ENCODE results near the gene CEND1. TPM values are rescaled to one million over a fixed set of nuclear protein-coding genes. Genes with fewer than 3 reads are reported as not detected.

CEND1 gene
- total RNA-seq: 0.60 TPM in 1 of 2 replicates, not detected in the other

- DNase-seq (ENCODE audit: low read depth): no peak
These were observed at the start of gene CEND1 for GRCh38 chr11:789943-790342. Gene CEND1, minus strand, starts transcription at chr11:790090. Its CDS starts 1,514 bp downstream, at chr11:788576.

- DNase-seq (ENCODE audit: low read depth): no peak
These were observed 49.4 kb upstream of the CEND1 start for GRCh38 chr11:839280-839623.

- no peak for DNase-seq (ENCODE audit: low read depth)
These were observed 48.8 kb upstream of the CEND1 start for GRCh38 chr11:838441-839279.

GRCh38 chr11:837990-838307 lies 48.1 kb upstream of the CEND1 start:
- no peak for DNase-seq (ENCODE audit: low read depth)

GRCh38 chr11:837189-837989 lies 47.5 kb upstream of the CEND1 start:
- DNase-seq (ENCODE audit: low read depth): no peak

- no peak for DNase-seq (ENCODE audit: low read depth)
These were observed 46.8 kb upstream of the CEND1 start for GRCh38 chr11:836700-837099.

- DNase-seq (ENCODE audit: low read depth): no peak
These were observed 46.4 kb upstream of the CEND1 start for GRCh38 chr11:836274-836673.

- peak; percentile 90 for DNase-seq (ENCODE audit: low read depth)
These were observed 44.8 kb upstream of the CEND1 start for GRCh38 chr11:834371-835316.

GRCh38 chr11:833849-834311 lies 44.0 kb upstream of the CEND1 start:
- DNase-seq (ENCODE audit: low read depth): no peak

- no peak for DNase-seq (ENCODE audit: low read depth)
These were observed 43.4 kb upstream of the CEND1 start for GRCh38 chr11:833114-833791.

GRCh38 chr11:832529-833113 lies 42.7 kb upstream of the CEND1 start, which contains the start of gene CD151:
Gene CD151, plus strand, starts transcription at chr11:832952. Its CDS starts 3,118 bp downstream, at chr11:836070.
- DNase-seq (ENCODE audit: low read depth): no peak

GRCh38 chr11:831961-832528 lies 42.2 kb upstream of the CEND1 start:
- no peak for DNase-seq (ENCODE audit: low read depth)

GRCh38 chr11:831118-831864 lies 41.4 kb upstream of the CEND1 start:
- peak; percentile 25 for DNase-seq (ENCODE audit: low read depth)

GRCh38 chr11:830295-831117 lies 40.6 kb upstream of the CEND1 start:
- peak; percentile 43 for DNase-seq (ENCODE audit: low read depth)

- no peak for DNase-seq (ENCODE audit: low read depth)
These were observed 40.0 kb upstream of the CEND1 start for GRCh38 chr11:829847-830294.

- no peak for DNase-seq (ENCODE audit: low read depth)
These were observed 39.4 kb upstream of the CEND1 start for GRCh38 chr11:829176-829846.

GRCh38 chr11:828506-829175 lies 38.8 kb upstream of the CEND1 start:
- no peak for DNase-seq (ENCODE audit: low read depth)

- no peak for DNase-seq (ENCODE audit: low read depth)
These were observed 38.0 kb upstream of the CEND1 start, which contains the start of gene CRACR2B for GRCh38 chr11:827897-828192. Gene CRACR2B, plus strand, starts transcription at chr11:827919. Its CDS starts 689 bp downstream, at chr11:828608.
